Subcutaneous abdominal adipose tissue (tissue), 5 donors: Measurements from ENCODE around the gene RAB4A.

ENCODE experiments used
- H3K27ac ChIP-seq: one replicate; pipeline ENCODE4 v1.7.0; 2013; ENCODE audit warnings: low read depth, mild to moderate bottlenecking, inconsistent platforms, low read length, moderate library complexity
- H3K27me3 ChIP-seq, 5 donors: one replicate each; pipeline ENCODE4 v1.7.0; 2013; ENCODE audit warnings: low read length in 5 of 5, inconsistent platforms in 1 of 5; ENCODE audit not compliant: control insufficient read depth in 5 of 5, insufficient read depth in 4 of 5
- H3K36me3 ChIP-seq, 5 donors: one replicate each; pipeline ENCODE4 v1.7.0; 2013; ENCODE audit warnings: low read length in 5 of 5; ENCODE audit not compliant: control insufficient read depth in 5 of 5, insufficient read depth in 5 of 5
- H3K4me1 ChIP-seq, 5 donors: one replicate each; pipeline ENCODE4 v1.7.0; 2013; ENCODE audit warnings: low read length in 5 of 5, mild to moderate bottlenecking in 3 of 5, moderate library complexity in 1 of 5; ENCODE audit not compliant: control insufficient read depth in 5 of 5, insufficient read depth in 5 of 5
- H3K4me3 ChIP-seq, 5 donors: one replicate each; pipeline ENCODE4 v1.7.0; 2013; ENCODE audit warnings: low read length in 5 of 5, low read depth in 1 of 5
- H3K9ac ChIP-seq, 5 donors: one replicate each; pipeline ENCODE4 v1.7.0; 2013; ENCODE audit warnings: low read length in 5 of 5, mild to moderate bottlenecking in 4 of 5, moderate library complexity in 3 of 5
- H3K9me3 ChIP-seq, 5 donors: one replicate each; pipeline ENCODE4 v1.7.0; 2013; ENCODE audit warnings: low read length in 5 of 5; ENCODE audit not compliant: control insufficient read depth in 5 of 5
- donor health status: healthy.
- donor health status: healthy.
- donor health status: healthy.
- donor health status: healthy.
- donor health status: healthy.

The RAB4A gene

DNA sequence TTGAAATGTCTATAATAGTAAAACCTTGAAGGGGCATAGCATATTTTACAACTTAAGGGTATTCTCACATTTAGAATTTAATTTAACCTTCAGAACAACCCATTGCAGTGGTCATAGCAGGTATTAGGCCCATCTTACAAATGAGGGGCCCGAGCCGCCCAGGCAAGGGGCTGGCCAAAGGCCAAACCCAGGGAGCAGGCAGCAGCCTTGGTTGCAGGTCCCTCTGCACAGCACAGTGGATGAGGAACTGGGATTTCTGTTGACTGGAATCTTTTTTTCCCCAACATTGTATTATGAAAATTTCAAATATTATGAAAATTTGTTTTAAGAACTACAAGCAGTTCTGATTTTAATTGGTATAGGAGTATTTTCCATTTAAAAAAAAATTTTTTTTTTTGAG, 38.8 kb downstream of the RAB4A start:
- Histone ChIP-seq H3K27ac (no peak overlapping the region), H3K4me1 (no peaks in the 10 kb centered on the region), H3K27me3 (no peaks in the 10 kb centered on the region), H3K36me3 (peaks cover 3 to 34% (median 27%) of the 10 kb centered on the region in 5 donors), H3K9ac (no peak overlapping the region), H3K9me3 (no peaks in the 10 kb centered on the region), H3K4me3 (no peak overlapping the region)

- H3K4me1 ChIP-seq: no peaks in the 10 kb centered on the region
- no peak overlapping the region for H3K27ac ChIP-seq
- no peaks in the 10 kb centered on the region for H3K27me3 ChIP-seq
- no peaks in the 10 kb centered on the region for H3K9me3 ChIP-seq
- H3K4me3 ChIP-seq: no peak overlapping the region
- H3K9ac ChIP-seq: no peak overlapping the region
- peaks cover 0 to 34% (median 27%) of the 10 kb centered on the region in 5 donors for H3K36me3 ChIP-seq
These were observed 39.9 kb downstream of the RAB4A start for GRCh38 chr1:229310833-229311232.

DNA sequence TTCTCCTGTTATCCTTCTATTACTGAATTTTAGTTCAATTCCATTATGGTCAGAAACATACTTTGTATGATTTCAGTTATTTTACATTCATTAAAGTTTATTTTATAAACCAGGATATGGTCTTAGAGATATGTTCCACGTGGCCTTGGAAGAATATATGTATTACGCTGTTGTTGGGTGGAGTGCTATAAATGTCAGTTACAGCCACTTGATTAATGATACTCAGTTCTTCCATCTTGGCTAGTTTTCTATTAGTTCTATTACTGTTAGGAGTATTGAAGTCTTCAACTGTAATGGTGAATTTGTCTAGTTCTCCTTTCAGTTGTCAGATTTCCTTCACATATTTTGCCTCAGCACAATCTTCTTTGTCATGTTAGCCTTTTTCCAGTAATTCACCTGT, 45.3 kb downstream of the RAB4A start:
- no peak overlapping the region for H3K9ac ChIP-seq
- no peak overlapping the region for H3K4me3 ChIP-seq
- H3K27me3 ChIP-seq: no peaks in the 10 kb centered on the region
- no peak overlapping the region for H3K27ac ChIP-seq
- no peaks in the 10 kb centered on the region for H3K4me1 ChIP-seq
- peaks cover 0 to 19% (median 14%) of the 10 kb centered on the region in 5 donors for H3K36me3 ChIP-seq
- H3K9me3 ChIP-seq: no peaks in the 10 kb centered on the region

GRCh38 chr1:229318056-229318455, 47.1 kb downstream of the RAB4A start:
- Histone ChIP-seq H3K27ac (no peak overlapping the region), H3K36me3 (peaks cover 3 to 20% (median 11%) of the 10 kb centered on the region in 5 donors), H3K9ac (no peak overlapping the region), H3K4me3 (no peak overlapping the region), H3K27me3 (no peaks in the 10 kb centered on the region), H3K9me3 (no peaks in the 10 kb centered on the region), H3K4me1 (no peaks in the 10 kb centered on the region)

DNA sequence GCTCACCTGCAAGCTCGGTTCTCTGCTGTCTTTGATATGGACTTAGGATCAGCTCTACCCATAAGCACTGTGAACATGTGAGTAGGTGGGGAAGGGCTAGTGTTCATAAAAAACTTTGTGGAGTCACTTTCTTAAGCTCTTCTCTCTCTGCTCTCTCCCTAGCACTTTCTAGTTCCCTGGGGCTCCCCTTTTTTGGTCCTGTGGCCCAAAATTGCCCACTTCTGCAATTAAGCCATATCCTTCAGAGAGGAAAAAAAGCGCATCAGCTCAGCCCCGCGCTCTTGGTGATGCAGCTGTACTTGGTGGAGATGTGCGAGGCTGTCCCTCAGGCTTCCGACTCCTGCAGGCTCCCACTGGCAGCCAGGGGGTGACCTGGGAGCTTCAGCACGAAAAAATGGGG, 48.6 kb downstream of the RAB4A start:
- no peaks in the 10 kb centered on the region for H3K27me3 ChIP-seq
- H3K4me3 ChIP-seq: no peak overlapping the region
- peaks cover 9 to 28% (median 19%) of the 10 kb centered on the region in 5 donors for H3K36me3 ChIP-seq

DNA sequence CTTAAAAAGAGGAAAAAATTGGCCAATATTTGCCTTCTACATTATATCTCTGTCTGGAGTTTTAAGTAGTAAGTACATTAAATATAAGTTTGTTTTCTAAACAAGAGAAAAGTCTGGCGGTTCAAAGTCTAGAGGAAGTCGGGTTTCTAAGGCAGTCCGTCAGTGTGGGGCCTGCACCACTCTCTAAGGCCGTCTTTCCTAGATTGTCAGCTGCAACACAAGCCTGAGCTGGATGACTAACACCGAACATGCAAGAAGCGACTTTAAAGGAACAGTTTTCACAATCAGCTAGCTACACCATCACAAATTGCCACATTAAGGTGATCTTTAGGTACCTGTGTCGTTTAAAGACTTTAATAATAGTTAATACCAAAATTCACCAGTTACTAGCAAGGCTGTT, 52.3 kb downstream of the RAB4A start:
- H3K36me3 ChIP-seq: peaks cover 14 to 40% (median 28%) of the 10 kb centered on the region in 5 donors
- H3K27me3 ChIP-seq: no peaks in the 10 kb centered on the region
- no peak overlapping the region for H3K4me3 ChIP-seq
- no peak overlapping the region for H3K9ac ChIP-seq
- H3K27ac ChIP-seq: no peak overlapping the region
- H3K4me1 ChIP-seq: no peaks in the 10 kb centered on the region
- H3K9me3 ChIP-seq: no peaks in the 10 kb centered on the region

More for the DNA sequence above, 48.6 kb downstream of the RAB4A start:
- H3K4me1 ChIP-seq: no peaks in the 10 kb centered on the region
- H3K9me3 ChIP-seq: no peaks in the 10 kb centered on the region
- H3K9ac ChIP-seq: no peak overlapping the region
- no peak overlapping the region for H3K27ac ChIP-seq

- no peak overlapping the region for H3K9ac ChIP-seq
- H3K36me3 ChIP-seq: peaks cover 14 to 40% (median 28%) of the 10 kb centered on the region in 5 donors
- no peaks in the 10 kb centered on the region for H3K4me1 ChIP-seq
- H3K4me3 ChIP-seq: no peak overlapping the region
- no peaks in the 10 kb centered on the region for H3K9me3 ChIP-seq
- no peak overlapping the region for H3K27ac ChIP-seq
- no peaks in the 10 kb centered on the region for H3K27me3 ChIP-seq
These were observed 53.1 kb downstream of the RAB4A start for GRCh38 chr1:229323885-229324553.

DNA sequence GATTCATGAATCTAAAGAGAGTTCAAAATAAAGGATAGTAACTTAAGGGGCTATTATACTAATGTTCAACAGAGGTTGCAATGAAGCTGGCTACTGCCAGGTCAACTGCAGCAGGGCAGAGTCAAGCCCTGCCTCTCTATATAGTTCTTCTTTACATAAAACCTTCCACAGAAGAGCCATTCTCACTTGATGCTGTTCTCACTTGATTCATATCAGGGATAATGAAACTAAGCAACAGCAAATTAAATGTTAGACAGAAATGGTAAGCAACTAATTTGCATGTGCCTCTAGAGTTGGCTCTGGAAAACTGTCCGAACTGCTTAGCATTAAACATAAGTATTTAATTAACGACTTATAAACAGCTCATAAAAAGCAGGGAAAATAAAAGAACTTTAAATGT, 54.5 kb downstream of the RAB4A start:
- no peak overlapping the region for H3K9ac ChIP-seq
- H3K4me1 ChIP-seq: no peaks in the 10 kb centered on the region
- no peaks in the 10 kb centered on the region for H3K9me3 ChIP-seq
- H3K4me3 ChIP-seq: no peak overlapping the region
- H3K36me3 ChIP-seq: peaks cover 10 to 33% (median 22%) of the 10 kb centered on the region in 5 donors
- H3K27me3 ChIP-seq: no peaks in the 10 kb centered on the region
- H3K27ac ChIP-seq: no peak overlapping the region

DNA sequence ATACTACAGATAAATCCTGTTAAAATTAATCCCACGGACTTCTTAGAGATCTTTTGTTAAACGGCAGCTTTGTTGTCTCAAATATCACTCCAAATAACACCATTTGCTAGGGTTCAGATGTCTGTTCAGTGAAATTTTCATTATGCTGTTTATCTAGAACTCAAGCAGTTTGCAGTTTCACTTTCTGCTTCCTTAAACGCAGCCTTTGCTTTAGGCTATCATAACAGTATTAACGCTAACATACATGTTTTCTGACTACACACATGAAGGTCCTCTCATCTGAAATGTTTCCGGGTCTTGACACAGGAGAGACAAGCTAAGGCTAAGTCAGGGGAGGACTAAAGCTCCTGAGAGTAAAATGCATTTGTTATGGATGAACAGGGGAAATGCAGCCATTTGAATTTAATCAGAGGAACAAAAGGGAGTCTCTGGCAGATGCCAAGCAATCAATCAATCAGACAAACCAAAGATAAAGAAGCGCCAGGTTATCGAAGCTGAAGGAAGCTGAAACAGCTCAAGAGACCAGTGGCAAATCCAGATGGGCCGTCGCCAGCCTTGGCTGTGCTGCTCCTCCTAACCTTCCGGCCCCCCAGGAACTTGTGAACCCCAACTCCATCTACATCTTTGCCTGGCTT, 55.1 kb downstream of the RAB4A start:
- H3K27ac ChIP-seq: no peak overlapping the region
- H3K4me3 ChIP-seq: no peak overlapping the region
- peaks cover 10 to 33% (median 22%) of the 10 kb centered on the region in 5 donors for H3K36me3 ChIP-seq
- H3K9ac ChIP-seq: no peak overlapping the region
- no peaks in the 10 kb centered on the region for H3K27me3 ChIP-seq
- H3K4me1 ChIP-seq: no peaks in the 10 kb centered on the region
- no peaks in the 10 kb centered on the region for H3K9me3 ChIP-seq

- Histone ChIP-seq H3K4me1 (no peaks in the 10 kb centered on the region), H3K27ac (no peak overlapping the region), H3K4me3 (no peak overlapping the region), H3K9me3 (no peaks in the 10 kb centered on the region), H3K9ac (no peak overlapping the region), H3K36me3 (peaks cover 10 to 33% (median 22%) of the 10 kb centered on the region in 5 donors), H3K27me3 (no peaks in the 10 kb centered on the region)
These were observed 55.7 kb downstream of the RAB4A start for GRCh38 chr1:229326601-229327000.
